Astrocyte of the cerebellum (primary cell): ENCODE results near the gene KIF14.

Experiments used
- DNase-seq: peaks from one replicate; pipeline ENCODE4 v3.0.0-alpha.2; 2011; ENCODE audit warnings: low read depth
- H3K4me3 ChIP-seq: 2 replicates; pipeline ENCODE4 v1.5.1; 2011; ENCODE audit warnings: mild to moderate bottlenecking, low read depth, low read length, moderate library complexity
- CTCF ChIP-seq: IDR thresholded peaks from 2 replicates; pipeline ENCODE4 v1.5.1; 2012; ENCODE audit warnings: low read length, low read depth, moderate library complexity, mild to moderate bottlenecking; ENCODE audit errors: missing control alignments
- in situ Hi-C: cut with HindIII; loops from 2 replicates; pipeline ENCODE4 v1.10.0; 2017; ENCODE audit warnings: low sequenced_read_pairs

The KIF14 gene

GRCh38 chr1:200646515-200646914 is 26.0 kb upstream of the KIF14 start:
- DNase-seq, result no peak
- in situ Hi-C loops, result no loop called here
- H3K4me3 ChIP-seq, result no peak overlapping the region
- no peak for TF ChIP-seq CTCF

GRCh38 chr1:200644021-200644420 is 23.5 kb upstream of the KIF14 start:
- H3K4me3 ChIP-seq, result no peak overlapping the region
- in situ Hi-C loops, result no loop called here
- DNase-seq, result no peak
- TF ChIP-seq CTCF, result no peak

DNA sequence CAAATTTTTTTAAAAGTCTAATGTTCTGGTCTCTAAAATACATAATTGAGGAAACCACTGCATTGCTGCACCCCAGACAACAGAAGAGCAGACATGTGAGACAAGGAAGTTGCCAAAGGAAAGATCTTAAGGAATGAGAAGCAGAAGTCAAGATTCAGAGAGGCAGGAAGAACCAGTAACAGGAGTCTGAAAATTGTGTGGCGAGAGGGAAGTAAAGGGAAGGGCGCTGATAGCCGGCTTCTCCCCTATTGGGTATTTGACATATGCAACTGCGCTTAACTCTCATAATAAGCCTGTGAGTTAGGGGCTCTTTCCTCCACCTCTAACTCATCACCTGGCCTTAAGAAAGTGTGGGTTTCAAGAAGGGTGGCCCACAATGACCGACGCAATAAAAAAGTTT is 21.9 kb upstream of the KIF14 start:
- in situ Hi-C loops, result no loop called here
- DNase-seq, result no peak
- TF ChIP-seq CTCF, result no peak
- H3K4me3 ChIP-seq, result no peak overlapping the region

GRCh38 chr1:200640963-200641401 is 20.4 kb upstream of the KIF14 start:
- DNase-seq, result no peak
- no peak for TF ChIP-seq CTCF
- in situ Hi-C loops, result no loop called here
- H3K4me3 ChIP-seq, result no peak overlapping the region

DNA sequence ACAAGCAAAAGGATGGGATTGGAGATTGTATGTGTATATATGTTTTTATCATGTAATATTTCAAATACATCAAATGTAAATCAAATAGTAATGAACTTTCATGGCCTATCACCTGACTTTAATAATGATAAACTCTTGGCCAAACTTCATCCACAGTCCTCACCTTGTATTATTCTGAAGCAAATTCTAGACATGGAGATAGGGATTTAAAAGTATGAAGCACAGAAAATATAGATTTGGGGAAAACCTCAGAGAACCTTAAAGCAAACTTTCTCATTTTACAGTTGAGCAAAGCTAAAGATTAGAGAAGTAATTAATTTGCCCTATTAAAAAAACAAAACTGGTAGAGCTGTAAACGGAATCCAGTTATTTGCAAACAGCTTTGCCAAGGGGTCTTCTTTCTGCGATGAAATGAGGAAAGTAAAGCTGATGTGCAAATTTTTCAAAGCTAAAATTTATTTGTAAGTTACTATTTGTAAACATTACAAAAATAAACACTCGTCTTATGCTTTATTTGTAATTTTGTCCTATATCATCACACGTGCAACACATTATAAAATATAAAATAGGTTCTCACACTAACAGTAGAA is 19.9 kb upstream of the KIF14 start:
- no peak overlapping the region for H3K4me3 ChIP-seq
- TF ChIP-seq CTCF, result no peak
- in situ Hi-C loops, result no loop called here
- no peak for DNase-seq

DNA sequence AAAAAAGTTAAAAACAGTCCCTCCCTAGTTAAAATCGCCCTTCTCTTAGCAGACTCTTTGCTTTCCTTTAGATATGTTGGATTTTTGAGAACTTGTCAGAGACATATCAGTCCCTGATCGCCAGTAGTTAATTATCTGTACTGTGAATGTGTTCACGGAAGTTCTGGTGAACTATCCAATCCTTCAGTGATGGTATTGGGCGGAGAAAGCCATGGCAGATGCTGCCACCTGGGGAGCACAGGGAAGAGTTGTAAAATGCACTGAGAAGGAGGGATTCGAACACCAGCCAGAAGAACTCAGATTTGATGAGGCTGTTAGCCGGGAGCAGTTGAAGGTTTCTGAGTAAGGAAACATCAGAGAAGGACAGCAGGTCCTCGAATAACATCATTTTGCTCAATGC is 17.5 kb upstream of the KIF14 start:
- no peak for DNase-seq
- no peak overlapping the region for H3K4me3 ChIP-seq
- in situ Hi-C loops, result no loop called here
- no peak for TF ChIP-seq CTCF
